GM21576 (cell line): Measurements from ENCODE around the gene ZNF830.
"Not testable (repeated sequence)": the region's sequence is repeated elsewhere in the genome, so short reads cannot be mapped to it uniquely, and the experiment has no call there.

Source experiments
- ATAC-seq: cut with Tn5 transposase; IDR thresholded peaks from one replicate; pipeline ENCODE4 v1.9.1; 2021; ENCODE audit warnings: mild to moderate bottlenecking, moderate library complexity; ENCODE audit not compliant: unreplicated experiment

ZNF830 gene

GRCh38 chr17:34961093-34961911 is at the start of gene ZNF830, which contains the start of gene CCT6B:
Gene ZNF830, plus strand, starts transcription at chr17:34961540. Its CDS starts 27 bp downstream, at chr17:34961567.
Gene CCT6B, minus strand, starts transcription at chr17:34961460. Its CDS starts 67 bp downstream, at chr17:34961393.
- ATAC-seq, result peak; percentile 90

GRCh38 chr17:34913001-34913400 is 48.3 kb upstream of the ZNF830 start:
- ATAC-seq, result no peak

- no peak for ATAC-seq
Observed at GRCh38 chr17:34916120-34916519, 45.2 kb upstream of the ZNF830 start.

- no peak for ATAC-seq
Observed at GRCh38 chr17:34917381-34917780, 44.0 kb upstream of the ZNF830 start.

GRCh38 chr17:34920676-34921075 is 40.7 kb upstream of the ZNF830 start:
- ATAC-seq, result no peak

- no peak for ATAC-seq
Observed at GRCh38 chr17:34926661-34927060, 34.7 kb upstream of the ZNF830 start.

- no peak for ATAC-seq
Observed at GRCh38 chr17:34930283-34930682, 31.1 kb upstream of the ZNF830 start.

- ATAC-seq, result not testable (repeated sequence)
Observed at GRCh38 chr17:34950780-34951179, 10.6 kb upstream of the ZNF830 start.

- no peak for ATAC-seq
Observed at GRCh38 chr17:34958438-34958837, 2.9 kb upstream of the ZNF830 start.

- ATAC-seq, result no peak
Observed at GRCh38 chr17:34974179-34974578, 12.8 kb downstream of the ZNF830 start.

GRCh38 chr17:34974794-34975785 is 13.8 kb downstream of the ZNF830 start:
- ATAC-seq, result no peak

- ATAC-seq, result no peak
Observed at GRCh38 chr17:34979153-34979552, 17.8 kb downstream of the ZNF830 start.

GRCh38 chr17:34979650-34980352 is 18.5 kb downstream of the ZNF830 start:
- no peak for ATAC-seq

- ATAC-seq, result peak; percentile 72
Observed at GRCh38 chr17:34980353-34980680, 19.0 kb downstream of the ZNF830 start, which contains the start of gene LIG3. Gene LIG3, plus strand, starts transcription at chr17:34980512. Its CDS starts 2,494 bp downstream, at chr17:34983006.

GRCh38 chr17:34980681-34981537 is 19.6 kb downstream of the ZNF830 start:
- ATAC-seq, result peak; percentile 74

GRCh38 chr17:34981538-34982241 is 20.4 kb downstream of the ZNF830 start:
- no peak for ATAC-seq

- no peak for ATAC-seq
Observed at GRCh38 chr17:34987232-34987631, 25.9 kb downstream of the ZNF830 start.

GRCh38 chr17:34988644-34989043 is 27.3 kb downstream of the ZNF830 start:
- no peak for ATAC-seq

- no peak for ATAC-seq
Observed at GRCh38 chr17:34989473-34989872, 28.1 kb downstream of the ZNF830 start.
